Ovary (tissue), 3 donors: ENCODE measurements around the gene CENPP.

Source experiments
- POLR2A ChIP-seq: fragments of 450-650 bp; IDR thresholded peaks from one replicate; pipeline ENCODE4 v1.6.1; 2017; ENCODE audit warnings: antibody characterized with exemption, mild to moderate bottlenecking, moderate library complexity
- TF ChIP-seq, protein P1 (sequence below), 3 donors: fragments of 450-650 bp in 2 of 3; fragments of 200-600 bp in 1 of 3; IDR thresholded peaks; one replicate each; pipeline versions ENCODE4 v1.5.1 to v1.8.0; 2016 to 2022; ENCODE audit warnings: antibody characterized with exemption in 3 of 3, mild to moderate bottlenecking in 1 of 3
- donor health status: DM: no; HTN: no; CAD: no.

DNA sequence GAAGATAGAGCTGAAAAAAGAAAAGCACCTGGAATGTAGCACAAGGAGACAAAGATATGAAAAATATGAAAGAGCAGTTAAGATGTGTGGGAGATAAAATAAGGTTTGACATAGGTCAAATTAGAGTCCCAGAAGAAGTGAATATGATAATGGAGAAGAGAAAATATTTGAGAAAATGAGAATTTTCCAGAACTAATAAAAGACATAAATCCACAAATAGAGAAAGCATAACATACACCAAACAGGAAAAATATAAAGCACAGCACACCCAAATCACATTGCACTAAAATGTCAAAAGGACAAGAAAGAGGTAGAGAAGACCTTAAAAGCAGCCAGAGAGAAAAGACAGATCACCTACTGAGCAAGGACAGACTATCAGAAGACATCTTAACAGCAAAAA lies 300.7 kb downstream of the CENPP start:
- no peak for TF ChIP-seq POLR2A
- TF ChIP-seq, protein P1, sequence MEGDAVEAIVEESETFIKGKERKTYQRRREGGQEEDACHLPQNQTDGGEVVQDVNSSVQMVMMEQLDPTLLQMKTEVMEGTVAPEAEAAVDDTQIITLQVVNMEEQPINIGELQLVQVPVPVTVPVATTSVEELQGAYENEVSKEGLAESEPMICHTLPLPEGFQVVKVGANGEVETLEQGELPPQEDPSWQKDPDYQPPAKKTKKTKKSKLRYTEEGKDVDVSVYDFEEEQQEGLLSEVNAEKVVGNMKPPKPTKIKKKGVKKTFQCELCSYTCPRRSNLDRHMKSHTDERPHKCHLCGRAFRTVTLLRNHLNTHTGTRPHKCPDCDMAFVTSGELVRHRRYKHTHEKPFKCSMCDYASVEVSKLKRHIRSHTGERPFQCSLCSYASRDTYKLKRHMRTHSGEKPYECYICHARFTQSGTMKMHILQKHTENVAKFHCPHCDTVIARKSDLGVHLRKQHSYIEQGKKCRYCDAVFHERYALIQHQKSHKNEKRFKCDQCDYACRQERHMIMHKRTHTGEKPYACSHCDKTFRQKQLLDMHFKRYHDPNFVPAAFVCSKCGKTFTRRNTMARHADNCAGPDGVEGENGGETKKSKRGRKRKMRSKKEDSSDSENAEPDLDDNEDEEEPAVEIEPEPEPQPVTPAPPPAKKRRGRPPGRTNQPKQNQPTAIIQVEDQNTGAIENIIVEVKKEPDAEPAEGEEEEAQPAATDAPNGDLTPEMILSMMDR (IDR thresholded peaks at IDR 0.05), result no peak
